Calu3 (cell line): ENCODE measurements around the gene MGAT5. TPM values are rescaled to one million over a fixed set of nuclear protein-coding genes. Genes with fewer than 3 reads are reported as not detected.

Experiments
- BruUV-seq: library from RNA; stranded (reverse); fragments of 400-500 nt; replicated peaks from 2 replicates; lab custom pipeline; 2021; lab: Mats Ljungman, UMichigan
- CTCF ChIA-PET: fragments of 300-600 bp; sonication (Branson Sonifier 250); formaldehyde crosslinking; loops from one replicate; lab custom pipeline; 2022; ENCODE audit warnings: antibody characterized with exemption; lab: Charles Lee
- DNase-seq: peaks from one replicate; pipeline ENCODE4 v3.0.0; 2022
- H3K27ac Mint-ChIP-seq: one replicate; pipeline ENCODE4 v1.8.0; 2022; ENCODE audit warnings: mixed read lengths; ENCODE audit not compliant: unreplicated experiment
- H3K27me3 Mint-ChIP-seq: one replicate; pipeline ENCODE4 v1.8.0; 2022; ENCODE audit warnings: mixed read lengths; ENCODE audit not compliant: unreplicated experiment
- H3K36me3 Mint-ChIP-seq: one replicate; pipeline ENCODE4 v1.8.0; 2022; ENCODE audit warnings: mild to moderate bottlenecking, moderate library complexity, mixed read lengths; ENCODE audit not compliant: insufficient read depth, unreplicated experiment
- H3K4me1 Mint-ChIP-seq: one replicate; pipeline ENCODE4 v1.8.0; 2022; ENCODE audit warnings: mild to moderate bottlenecking, low read depth, mixed read lengths; ENCODE audit not compliant: unreplicated experiment
- H3K4me3 Mint-ChIP-seq: one replicate; pipeline ENCODE4 v1.8.0; 2022; ENCODE audit warnings: mild to moderate bottlenecking, low read depth, moderate library complexity, mixed read lengths; ENCODE audit not compliant: unreplicated experiment
- H3K9me3 Mint-ChIP-seq: one replicate; pipeline ENCODE4 v1.8.0; 2022; ENCODE audit warnings: low read depth, mixed read lengths; ENCODE audit not compliant: unreplicated experiment
- CTCF ChIP-seq: fragments of 200-600 bp; IDR thresholded peaks from one replicate; pipeline ENCODE4 v1.8.0; 2022; ENCODE audit warnings: antibody characterized with exemption; ENCODE audit not compliant: unreplicated experiment
- intact Hi-C: fragments of 100-400 bp; cut with micrococcal nuclease; formaldehyde crosslinking; loops from one replicate; pipeline ENCODE4 v1.10.0; 2022; ENCODE audit not compliant: unreplicated experiment
- total RNA-seq: library from RNA; stranded (reverse); gene quantifications from 2 replicates; pipeline ENCODE4 v1.2.3, GENCODE V29; 2022

The MGAT5 gene
- total RNA-seq, 1 experiment from 2014 or later, result 129 TPM

- Mint-ChIP-seq H3K27ac (peak overlapping the region; percentile 53), H3K36me3 (no peaks in the 10 kb centered on the region), H3K9me3 (no peaks in the 10 kb centered on the region), H3K27me3 (no peaks in the 10 kb centered on the region), H3K4me1 (peaks cover 13% of the 10 kb centered on the region), H3K4me3 (no peak overlapping the region)
- no TSS peak for BruUV-seq
- no peak for DNase-seq
- CTCF ChIA-PET, result no interaction called here
- intact Hi-C loops, result no loop called here
- no peak for TF ChIP-seq CTCF
Observed at GRCh38 chr2:134276381-134277172, 22.7 kb downstream of the MGAT5 start.

- CTCF ChIA-PET, result no interaction called here
- intact Hi-C loops, result no loop called here
- no TSS peak for BruUV-seq
- H3K4me3 Mint-ChIP-seq, result no peak overlapping the region
- peak overlapping the region; percentile 53 for H3K27ac Mint-ChIP-seq
- peaks cover 13% of the 10 kb centered on the region for H3K4me1 Mint-ChIP-seq
- H3K27me3 Mint-ChIP-seq, result no peaks in the 10 kb centered on the region
- no peak for TF ChIP-seq CTCF
- no peaks in the 10 kb centered on the region for H3K36me3 Mint-ChIP-seq
- DNase-seq, result no peak
- no peaks in the 10 kb centered on the region for H3K9me3 Mint-ChIP-seq
Observed at GRCh38 chr2:134277223-134277622, 23.4 kb downstream of the MGAT5 start.

GRCh38 chr2:134278553-134278952, 24.7 kb downstream of the MGAT5 start:
- BruUV-seq, result no TSS peak
- H3K36me3 Mint-ChIP-seq, result no peaks in the 10 kb centered on the region
- no peak for TF ChIP-seq CTCF
- no peak overlapping the region for H3K27ac Mint-ChIP-seq
- intact Hi-C loops, result no loop called here
- no peaks in the 10 kb centered on the region for H3K27me3 Mint-ChIP-seq
- CTCF ChIA-PET, result no interaction called here
- H3K4me3 Mint-ChIP-seq, result no peak overlapping the region
- H3K4me1 Mint-ChIP-seq, result peaks cover 13% of the 10 kb centered on the region
- no peak for DNase-seq
- H3K9me3 Mint-ChIP-seq, result no peaks in the 10 kb centered on the region

DNA sequence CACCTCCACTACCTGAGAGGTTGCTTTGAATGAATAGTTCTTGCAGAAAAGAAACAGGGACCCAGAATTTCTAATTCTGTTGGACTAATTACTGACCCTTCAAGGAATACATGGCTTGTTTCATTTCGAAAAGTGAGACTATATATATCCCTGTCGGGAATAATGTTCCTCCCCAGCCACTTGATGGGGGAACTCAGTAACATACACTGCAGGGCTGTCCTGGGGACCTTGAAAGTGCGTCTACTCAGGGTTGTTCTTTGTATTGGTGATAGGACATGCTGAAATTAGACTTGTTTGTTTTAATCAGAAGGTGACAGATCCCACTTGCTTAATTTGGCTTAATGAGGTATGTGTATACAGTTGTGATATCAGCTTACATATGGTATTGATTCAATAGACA, 25.5 kb downstream of the MGAT5 start:
- no peak for DNase-seq
- Mint-ChIP-seq H3K4me1 (peaks cover 13% of the 10 kb centered on the region), H3K27ac (no peak overlapping the region), H3K9me3 (no peaks in the 10 kb centered on the region), H3K4me3 (no peak overlapping the region), H3K36me3 (no peaks in the 10 kb centered on the region), H3K27me3 (no peaks in the 10 kb centered on the region)
- BruUV-seq, result no TSS peak
- CTCF ChIA-PET, result no interaction called here
- no peak for TF ChIP-seq CTCF
- intact Hi-C loops, result no loop called here
